Stimulated activated effector memory CD8-positive, alpha-beta T cell treated with anti-CD3 and anti-CD28 coated beads, Interleukin-12 subunit alpha, Interleukin-12 subunit beta, amount 100 ng/mL, for 72 hours (primary cell): ENCODE measurements around the gene CCDC157.

Experiments used
- ATAC-seq: fragments of 150-1000 bp; cut with Tn5 transposase; 2 replicates; pipeline ENCODE4 v1.10.0; 2021
- DNase-seq, 2 donors: peaks; one replicate each; pipeline ENCODE4 v3.0.0; 2021 to 2022; ENCODE audit warnings: low spot score in 2 of 2
- H3K27ac Mint-ChIP-seq: one replicate; pipeline ENCODE4 v1.8.0; 2022; ENCODE audit warnings: mild to moderate bottlenecking, mixed read lengths
- H3K36me3 Mint-ChIP-seq: one replicate; pipeline ENCODE4 v1.8.0; 2022; ENCODE audit warnings: mild to moderate bottlenecking, mixed read lengths
- H3K4me1 Mint-ChIP-seq: one replicate; pipeline ENCODE4 v1.8.0; 2022; ENCODE audit warnings: mixed read lengths
- H3K4me3 Mint-ChIP-seq: one replicate; pipeline ENCODE4 v1.8.0; 2022; ENCODE audit warnings: mild to moderate bottlenecking, mixed read lengths
- H3K9me3 Mint-ChIP-seq: one replicate; pipeline ENCODE4 v1.8.0; 2022; ENCODE audit warnings: mixed read lengths

CCDC157 gene

DNA sequence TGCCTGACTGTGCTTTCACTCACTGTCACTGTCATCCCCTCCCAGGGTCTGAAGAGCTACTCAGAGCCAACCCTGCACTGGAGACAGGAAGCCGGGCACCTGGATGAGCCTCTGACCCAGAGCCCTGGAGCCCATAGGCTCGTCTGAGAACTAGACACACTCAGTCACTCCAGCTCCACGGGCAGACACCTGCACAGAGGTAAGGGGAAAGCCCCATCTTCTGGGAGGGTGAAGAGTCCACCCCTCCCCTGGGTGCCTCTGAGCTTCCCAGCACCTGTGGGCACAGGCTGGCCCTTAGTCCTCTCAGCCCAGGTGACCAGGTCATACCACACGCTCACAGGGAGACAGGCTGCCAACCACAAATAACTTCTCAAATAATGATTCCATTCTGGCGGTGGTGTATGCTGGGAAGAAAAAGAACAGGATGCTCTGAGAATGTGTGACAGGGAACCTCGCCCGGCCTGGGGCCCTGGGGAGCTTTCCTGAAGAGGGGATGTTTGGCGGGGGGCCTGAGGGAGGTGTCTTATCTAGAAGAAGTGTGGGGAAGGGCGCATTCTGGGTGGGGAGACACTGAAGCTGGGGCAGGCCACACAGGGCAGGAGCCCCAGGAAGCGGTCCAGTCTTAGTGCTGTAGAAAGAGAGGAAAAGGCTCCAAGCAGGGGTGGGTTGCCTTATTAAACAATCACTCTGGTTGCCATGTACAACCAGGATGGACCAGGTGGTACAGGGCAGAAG is 5.3 kb downstream of the CCDC157 start:
- peak overlapping the region; percentile 21 for H3K27ac Mint-ChIP-seq
- no peaks in the 10 kb centered on the region for H3K9me3 Mint-ChIP-seq

GRCh38 chr22:30362651-30363281 is 6.0 kb downstream of the CCDC157 start:
- DNase-seq: no peak
- Mint-ChIP-seq H3K36me3 (peaks cover 10% of the 10 kb centered on the region), H3K27ac (peak overlapping the region; percentile 21), H3K4me1 (peaks cover 5% of the 10 kb centered on the region), H3K4me3 (no peak overlapping the region), H3K9me3 (no peaks in the 10 kb centered on the region)
- no peak for ATAC-seq

More for the DNA sequence above, 5.3 kb downstream of the CCDC157 start:
- ATAC-seq: no peak
- no peak for DNase-seq
- H3K4me1 Mint-ChIP-seq: peaks cover 11% of the 10 kb centered on the region
- H3K4me3 Mint-ChIP-seq: no peak overlapping the region
- H3K36me3 Mint-ChIP-seq: peaks cover 10% of the 10 kb centered on the region

GRCh38 chr22:30365891-30366290 is 9.1 kb downstream of the CCDC157 start:
- Mint-ChIP-seq H3K9me3 (no peaks in the 10 kb centered on the region), H3K36me3 (peaks cover 5% of the 10 kb centered on the region), H3K4me3 (no peak overlapping the region), H3K4me1 (no peaks in the 10 kb centered on the region), H3K27ac (no peak overlapping the region)
- DNase-seq (no peak), ATAC-seq (no peak)

- ATAC-seq: no peak
- H3K36me3 Mint-ChIP-seq: no peaks in the 10 kb centered on the region
- H3K9me3 Mint-ChIP-seq: no peaks in the 10 kb centered on the region
- H3K4me1 Mint-ChIP-seq: no peaks in the 10 kb centered on the region
- no peak overlapping the region for H3K4me3 Mint-ChIP-seq
- DNase-seq: no peak
- no peak overlapping the region for H3K27ac Mint-ChIP-seq
These were observed 11.6 kb downstream of the CCDC157 start for GRCh38 chr22:30368420-30368819.

DNA sequence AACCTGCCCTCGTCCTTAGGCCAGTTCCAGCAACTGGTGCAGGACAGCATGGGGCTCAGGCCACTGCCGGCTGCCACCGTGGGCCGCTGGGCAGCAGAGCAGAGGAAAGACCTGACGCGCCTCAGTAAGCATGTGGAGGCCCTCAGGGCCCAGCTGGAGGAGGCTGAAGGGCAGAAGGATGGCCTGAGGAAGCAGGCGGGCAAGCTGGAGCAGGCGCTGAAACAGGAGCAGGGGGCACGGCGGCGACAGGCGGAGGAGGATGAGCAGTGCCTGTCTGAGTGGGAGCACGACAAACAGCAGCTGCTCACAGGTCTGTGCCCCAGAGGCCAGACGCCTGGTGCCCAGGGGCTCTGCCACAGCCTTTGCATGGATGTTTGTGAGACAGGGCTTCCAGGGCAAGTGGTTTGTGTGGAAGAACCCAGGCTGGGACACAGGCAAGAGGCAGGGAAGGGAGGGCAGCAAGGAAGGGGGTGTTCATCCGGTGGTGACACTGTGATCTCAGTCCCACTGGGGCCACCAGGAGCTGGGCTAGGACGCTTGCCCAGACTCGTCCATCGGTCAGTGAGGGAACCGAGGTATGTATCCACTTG is 13.9 kb downstream of the CCDC157 start:
- no peaks in the 10 kb centered on the region for H3K9me3 Mint-ChIP-seq
- ATAC-seq: no peak
- H3K4me1 Mint-ChIP-seq: no peaks in the 10 kb centered on the region
- H3K27ac Mint-ChIP-seq: peak overlapping the region; percentile 23
- no peak for DNase-seq
- no peaks in the 10 kb centered on the region for H3K36me3 Mint-ChIP-seq
- H3K4me3 Mint-ChIP-seq: no peak overlapping the region

GRCh38 chr22:30371321-30371720 is 14.5 kb downstream of the CCDC157 start:
- Mint-ChIP-seq H3K9me3 (no peaks in the 10 kb centered on the region), H3K27ac (no peak overlapping the region), H3K4me3 (no peak overlapping the region), H3K36me3 (no peaks in the 10 kb centered on the region), H3K4me1 (no peaks in the 10 kb centered on the region)
- DNase-seq (no peak), ATAC-seq (no peak)

GRCh38 chr22:30371981-30372380 is 15.2 kb downstream of the CCDC157 start:
- DNase-seq (no peak), ATAC-seq (no peak)
- Mint-ChIP-seq H3K9me3 (no peaks in the 10 kb centered on the region), H3K36me3 (peaks cover 5% of the 10 kb centered on the region), H3K4me3 (no peak overlapping the region), H3K4me1 (no peaks in the 10 kb centered on the region), H3K27ac (peak overlapping the region; percentile 15)

GRCh38 chr22:30372915-30373314 is 16.1 kb downstream of the CCDC157 start:
- no peak overlapping the region for H3K27ac Mint-ChIP-seq
- no peak overlapping the region for H3K4me3 Mint-ChIP-seq

DNA sequence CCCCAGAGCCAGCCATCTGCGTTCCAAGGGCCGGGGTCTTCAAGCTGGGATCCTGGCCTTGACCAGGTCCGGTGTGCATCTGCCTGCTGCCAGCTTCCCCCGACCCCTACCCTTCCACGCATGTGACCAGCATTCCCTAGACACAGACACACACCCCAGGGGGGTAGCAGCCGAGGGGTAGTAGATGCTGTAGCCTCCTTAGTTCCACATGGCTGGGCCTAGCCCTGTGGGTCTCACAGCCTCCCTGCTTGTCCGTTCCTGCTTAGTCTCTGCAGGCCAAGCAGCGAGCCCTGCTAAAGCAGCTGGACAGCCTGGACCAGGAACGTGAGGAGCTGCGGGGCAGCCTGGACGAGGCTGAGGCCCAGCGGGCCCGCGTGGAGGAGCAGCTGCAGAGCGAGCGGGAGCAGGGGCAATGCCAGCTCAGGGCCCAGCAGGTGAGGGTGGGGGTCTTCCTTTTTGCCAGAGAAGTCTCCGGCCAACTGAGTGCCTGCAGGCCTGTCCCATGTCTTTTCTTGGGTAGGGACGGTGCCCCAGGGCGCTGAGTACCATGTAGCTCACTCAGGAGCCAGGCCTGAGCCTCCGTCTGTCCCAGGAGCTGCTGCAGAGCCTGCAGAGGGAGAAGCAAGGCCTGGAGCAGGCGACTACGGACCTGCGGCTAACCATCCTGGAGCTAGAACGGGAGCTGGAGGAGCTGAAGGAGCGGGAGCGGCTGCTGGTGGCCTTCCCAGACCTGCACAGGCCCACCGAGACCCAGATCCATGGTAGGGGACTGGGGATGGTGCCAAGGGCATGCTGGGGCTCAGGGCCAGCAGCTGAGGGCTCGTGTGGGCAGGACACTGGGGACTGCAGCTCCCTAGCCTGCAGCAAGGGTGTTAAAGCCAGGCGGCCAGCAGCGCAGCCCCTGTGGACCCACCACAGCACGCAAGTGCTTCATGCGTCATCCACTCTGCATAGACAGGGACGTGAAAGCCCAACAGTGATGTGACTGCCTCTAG is 16.8 kb downstream of the CCDC157 start:
- no peaks in the 10 kb centered on the region for H3K9me3 Mint-ChIP-seq
- no peak overlapping the region for H3K27ac Mint-ChIP-seq
- DNase-seq (no peak), ATAC-seq (no peak)
- peaks cover 5% of the 10 kb centered on the region for H3K36me3 Mint-ChIP-seq
- H3K4me3 Mint-ChIP-seq: no peak overlapping the region
- no peaks in the 10 kb centered on the region for H3K4me1 Mint-ChIP-seq

More at GRCh38 chr22:30372915-30373314, 16.1 kb downstream of the CCDC157 start:
- DNase-seq (no peak), ATAC-seq (no peak)
- H3K9me3 Mint-ChIP-seq: no peaks in the 10 kb centered on the region
- H3K4me1 Mint-ChIP-seq: no peaks in the 10 kb centered on the region
- H3K36me3 Mint-ChIP-seq: peaks cover 5% of the 10 kb centered on the region

DNA sequence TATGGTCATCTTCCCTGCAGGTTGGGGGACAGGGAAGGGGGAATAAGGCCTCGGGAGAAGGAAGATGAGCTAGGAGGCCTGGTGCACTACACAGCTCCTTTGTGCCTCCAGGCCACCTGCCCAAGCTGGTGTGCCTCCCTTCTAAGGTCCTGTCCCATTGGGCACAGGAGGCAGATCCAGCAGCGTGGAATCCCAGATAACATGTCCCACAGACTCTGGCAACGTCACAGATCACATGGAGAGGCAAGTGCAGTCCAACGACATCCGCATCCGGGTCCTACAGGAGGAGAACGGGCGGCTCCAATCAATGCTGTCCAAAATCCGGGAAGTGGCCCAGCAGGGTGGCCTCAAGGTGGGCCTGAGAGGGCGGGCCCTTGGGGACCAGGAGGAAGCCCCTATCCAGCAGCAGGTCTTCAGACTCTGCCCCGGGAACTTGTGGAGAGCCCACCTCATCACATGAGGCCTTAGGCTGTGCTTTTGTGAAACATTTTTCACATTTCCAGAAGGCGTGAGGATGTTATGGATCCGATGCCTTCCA is 18.6 kb downstream of the CCDC157 start:
- ATAC-seq: no peak
- H3K4me3 Mint-ChIP-seq: no peak overlapping the region
- peaks cover 5% of the 10 kb centered on the region for H3K36me3 Mint-ChIP-seq
- no peak overlapping the region for H3K27ac Mint-ChIP-seq
- no peaks in the 10 kb centered on the region for H3K4me1 Mint-ChIP-seq
- no peak for DNase-seq
- H3K9me3 Mint-ChIP-seq: no peaks in the 10 kb centered on the region

DNA sequence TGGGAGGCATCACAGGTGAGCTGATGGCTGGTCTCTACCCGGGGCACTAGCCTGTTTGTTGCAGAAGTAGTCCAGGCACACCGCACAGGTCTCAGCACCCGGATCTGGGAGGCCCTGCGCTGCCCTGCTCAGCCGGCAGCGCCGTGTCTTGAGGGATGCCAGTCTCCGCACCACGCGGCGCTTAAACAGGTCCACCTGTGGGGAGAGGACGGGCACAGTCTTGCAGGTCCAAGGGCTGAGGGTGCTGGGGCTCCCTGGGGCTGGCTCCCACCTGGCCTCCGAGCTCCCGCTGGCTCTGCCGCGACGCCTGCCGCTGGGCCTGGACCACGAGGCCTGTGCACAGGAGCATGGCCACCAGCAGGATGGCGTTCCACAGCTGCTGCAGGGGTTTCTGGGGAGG is 23.2 kb downstream of the CCDC157 start:
- Mint-ChIP-seq H3K27ac (peak overlapping the region; percentile 64), H3K9me3 (no peaks in the 10 kb centered on the region), H3K36me3 (peaks cover 5% of the 10 kb centered on the region), H3K4me1 (peaks cover 7% of the 10 kb centered on the region), H3K4me3 (no peak overlapping the region)
- ATAC-seq (no peak), DNase-seq (no peak)

DNA sequence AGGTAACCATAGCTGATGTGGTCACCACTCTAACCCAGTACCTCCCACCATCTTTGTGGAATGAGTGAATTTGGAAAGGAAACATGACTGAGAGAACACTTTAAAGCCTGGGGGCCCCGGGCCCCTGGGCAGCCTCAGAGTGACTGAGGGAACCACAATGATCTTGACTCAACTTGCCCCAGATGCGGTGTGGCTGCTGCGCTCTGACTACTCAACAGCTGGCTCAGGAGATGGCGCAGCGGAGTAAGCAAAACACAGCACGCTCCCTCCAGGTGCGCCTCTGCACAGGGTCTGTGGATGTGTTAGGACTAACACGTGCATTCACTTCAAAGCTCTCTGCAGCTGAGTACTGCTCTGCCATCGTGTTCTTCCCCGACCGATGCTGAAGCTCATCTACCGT is 24.5 kb downstream of the CCDC157 start:
- H3K27ac Mint-ChIP-seq: no peak overlapping the region
- no peaks in the 10 kb centered on the region for H3K9me3 Mint-ChIP-seq
- no peak overlapping the region for H3K4me3 Mint-ChIP-seq
- peaks cover 5% of the 10 kb centered on the region for H3K36me3 Mint-ChIP-seq
- ATAC-seq (peak; percentile 54), DNase-seq (no peak)
- peaks cover 11% of the 10 kb centered on the region for H3K4me1 Mint-ChIP-seq

DNA sequence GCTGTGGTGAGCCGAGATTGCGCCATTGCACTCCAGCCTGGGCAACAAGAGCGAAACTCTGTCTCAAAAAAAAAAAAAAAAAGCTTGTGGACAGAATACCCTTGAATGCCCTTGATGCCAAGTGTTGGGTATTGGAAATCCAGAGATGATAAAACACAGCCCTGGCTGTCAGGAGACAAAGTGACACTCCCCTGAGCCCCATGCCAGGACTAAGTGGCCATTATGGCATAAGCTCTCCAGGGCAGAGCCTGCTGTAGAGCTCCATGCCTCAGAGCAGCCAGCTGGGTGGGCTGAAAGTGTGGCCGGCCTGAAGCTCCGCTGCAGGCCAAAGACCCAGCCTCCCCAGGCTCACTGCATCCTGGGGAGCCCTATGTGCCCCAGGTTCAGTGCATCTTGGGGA is 25.5 kb downstream of the CCDC157 start:
- ATAC-seq: no peak
- DNase-seq: no peak
- Mint-ChIP-seq H3K4me1 (peaks cover 17% of the 10 kb centered on the region), H3K9me3 (no peaks in the 10 kb centered on the region), H3K36me3 (no peaks in the 10 kb centered on the region), H3K27ac (no peak overlapping the region), H3K4me3 (no peak overlapping the region)

- Mint-ChIP-seq H3K27ac (no peak overlapping the region), H3K4me1 (peaks cover 21% of the 10 kb centered on the region), H3K36me3 (no peaks in the 10 kb centered on the region), H3K9me3 (no peaks in the 10 kb centered on the region), H3K4me3 (no peak overlapping the region)
- no peak for DNase-seq
- no peak for ATAC-seq
These were observed 26.3 kb downstream of the CCDC157 start for GRCh38 chr22:30383061-30383460.

DNA sequence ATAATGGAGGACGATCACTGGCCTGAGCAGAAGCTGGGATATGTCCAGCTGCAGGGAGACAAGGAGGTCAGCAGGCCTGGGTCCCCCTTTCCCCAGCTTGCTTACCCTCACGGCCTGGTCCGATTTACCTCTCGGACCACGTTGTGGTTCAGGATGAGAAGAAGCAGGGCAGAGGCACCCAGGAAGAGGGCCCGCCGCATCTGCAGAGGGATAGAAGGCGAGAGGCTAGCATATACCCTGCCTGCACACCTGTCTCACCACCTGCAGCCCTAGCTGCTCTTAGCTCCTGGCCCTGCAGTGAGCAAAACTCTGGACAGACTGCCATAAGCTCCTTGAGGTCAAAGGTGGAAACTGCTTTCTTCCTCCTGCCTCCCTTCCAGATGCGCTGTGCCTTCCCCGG is 29.1 kb downstream of the CCDC157 start:
- H3K27ac Mint-ChIP-seq: no peak overlapping the region
- peaks cover 18% of the 10 kb centered on the region for H3K4me1 Mint-ChIP-seq
- H3K9me3 Mint-ChIP-seq: no peaks in the 10 kb centered on the region
- H3K36me3 Mint-ChIP-seq: no peaks in the 10 kb centered on the region
- no peak for ATAC-seq
- DNase-seq: no peak
- H3K4me3 Mint-ChIP-seq: peak overlapping the region; percentile 71
